Glutamatergic neuron (in vitro differentiated cells): ENCODE data around the gene ATP8B4. TPM values are rescaled to one million over a fixed set of nuclear protein-coding genes. Genes with fewer than 3 reads are reported as not detected.

ENCODE experiments used
- DNase-seq: peaks from one replicate; pipeline ENCODE4 v3.0.0; 2022
- H3K27ac Mint-ChIP-seq: one replicate; pipeline ENCODE4 v1.8.0; 2020; ENCODE audit warnings: mild to moderate bottlenecking, mixed read lengths, inconsistent platforms; ENCODE audit not compliant: unreplicated experiment
- H3K27me3 Mint-ChIP-seq: one replicate; pipeline ENCODE4 v1.8.0; 2020; ENCODE audit warnings: mild to moderate bottlenecking, moderate library complexity, mixed read lengths, inconsistent platforms; ENCODE audit not compliant: unreplicated experiment
- H3K36me3 Mint-ChIP-seq: one replicate; pipeline ENCODE4 v1.8.0; 2020; ENCODE audit warnings: mild to moderate bottlenecking, mixed read lengths, inconsistent platforms; ENCODE audit not compliant: unreplicated experiment
- H3K4me1 Mint-ChIP-seq: one replicate; pipeline ENCODE4 v1.8.0; 2020; ENCODE audit warnings: mild to moderate bottlenecking, low read depth, mixed read lengths, inconsistent platforms; ENCODE audit not compliant: unreplicated experiment
- H3K4me3 Mint-ChIP-seq: one replicate; pipeline ENCODE4 v1.8.0; 2020; ENCODE audit warnings: mild to moderate bottlenecking, mixed read lengths, inconsistent platforms; ENCODE audit not compliant: unreplicated experiment
- H3K9me3 Mint-ChIP-seq: one replicate; pipeline ENCODE4 v1.8.0; 2020; ENCODE audit warnings: mild to moderate bottlenecking, moderate library complexity, mixed read lengths, inconsistent platforms; ENCODE audit not compliant: unreplicated experiment
- total RNA-seq: library from RNA; stranded (reverse); fragmentation: NEBNext Ultra II Directional; extraction: Animal tissue kit (Norgen Biotek cat#: 25700); gene quantifications from one replicate; pipeline ENCODE4 v1.2.1, GENCODE V29; 2021; ENCODE audit not compliant: unreplicated experiment
- TF ChIP-seq, protein P1 (sequence below): fragments of 200-600 bp; sonication (generic); IDR thresholded peaks from one replicate; pipeline ENCODE4 v1.5.0; 2021; ENCODE audit not compliant: partially characterized antibody, unreplicated experiment

Gene ATP8B4
- total RNA-seq, 1 donor from 2014 or later = not detected

- TF ChIP-seq, protein P1, sequence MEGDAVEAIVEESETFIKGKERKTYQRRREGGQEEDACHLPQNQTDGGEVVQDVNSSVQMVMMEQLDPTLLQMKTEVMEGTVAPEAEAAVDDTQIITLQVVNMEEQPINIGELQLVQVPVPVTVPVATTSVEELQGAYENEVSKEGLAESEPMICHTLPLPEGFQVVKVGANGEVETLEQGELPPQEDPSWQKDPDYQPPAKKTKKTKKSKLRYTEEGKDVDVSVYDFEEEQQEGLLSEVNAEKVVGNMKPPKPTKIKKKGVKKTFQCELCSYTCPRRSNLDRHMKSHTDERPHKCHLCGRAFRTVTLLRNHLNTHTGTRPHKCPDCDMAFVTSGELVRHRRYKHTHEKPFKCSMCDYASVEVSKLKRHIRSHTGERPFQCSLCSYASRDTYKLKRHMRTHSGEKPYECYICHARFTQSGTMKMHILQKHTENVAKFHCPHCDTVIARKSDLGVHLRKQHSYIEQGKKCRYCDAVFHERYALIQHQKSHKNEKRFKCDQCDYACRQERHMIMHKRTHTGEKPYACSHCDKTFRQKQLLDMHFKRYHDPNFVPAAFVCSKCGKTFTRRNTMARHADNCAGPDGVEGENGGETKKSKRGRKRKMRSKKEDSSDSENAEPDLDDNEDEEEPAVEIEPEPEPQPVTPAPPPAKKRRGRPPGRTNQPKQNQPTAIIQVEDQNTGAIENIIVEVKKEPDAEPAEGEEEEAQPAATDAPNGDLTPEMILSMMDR = no peak
- H3K27ac Mint-ChIP-seq = no peak overlapping the region
- no peaks in the 10 kb centered on the region for H3K36me3 Mint-ChIP-seq
Measured at GRCh38 chr15:49877117-49877872, 241.7 kb downstream of the ATP8B4 start.

DNA sequence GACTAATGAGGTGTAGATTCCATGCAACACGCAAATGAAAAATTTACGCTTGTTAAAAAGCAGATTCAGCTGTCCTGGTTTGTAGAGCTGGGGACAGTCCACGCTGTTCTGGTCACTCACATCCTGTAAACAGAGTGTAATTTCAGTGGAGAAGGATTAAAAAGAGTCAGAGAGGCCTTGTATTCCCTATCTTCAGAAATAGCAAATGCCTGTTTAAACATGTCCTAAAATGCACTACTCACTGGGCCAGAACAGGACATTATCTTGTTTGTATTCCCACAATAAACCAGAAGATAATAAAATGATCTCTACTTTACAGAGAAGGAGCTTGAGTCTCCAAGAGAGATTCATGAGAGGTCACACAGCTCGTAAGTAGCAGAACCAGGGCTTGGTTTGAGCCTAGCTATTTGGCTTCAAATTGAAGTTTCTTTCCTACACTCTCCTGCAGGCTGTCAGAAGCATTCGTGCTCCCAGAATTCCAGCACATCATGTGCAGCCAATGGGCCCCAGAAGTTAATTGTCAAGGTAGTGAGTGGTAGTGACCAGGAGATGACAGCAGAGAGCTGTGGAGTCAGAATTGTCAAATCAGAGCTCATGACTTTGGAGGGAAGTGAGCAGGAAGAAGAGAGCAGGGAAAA lies 242.5 kb downstream of the ATP8B4 start:
- Mint-ChIP-seq H3K27me3 (peaks cover 2% of the 10 kb centered on the region), H3K4me1 (no peaks in the 10 kb centered on the region), H3K27ac (no peak overlapping the region), H3K9me3 (no peaks in the 10 kb centered on the region), H3K4me3 (no peak overlapping the region), H3K36me3 (no peaks in the 10 kb centered on the region)
- TF ChIP-seq, protein P1 = no peak
- no peak for DNase-seq

More at GRCh38 chr15:49877117-49877872, 241.7 kb downstream of the ATP8B4 start:
- H3K4me1 Mint-ChIP-seq = no peaks in the 10 kb centered on the region
- peaks cover 2% of the 10 kb centered on the region for H3K27me3 Mint-ChIP-seq
- no peaks in the 10 kb centered on the region for H3K9me3 Mint-ChIP-seq
- H3K4me3 Mint-ChIP-seq = no peak overlapping the region
- no peak for DNase-seq

GRCh38 chr15:49875392-49875791 lies 243.6 kb downstream of the ATP8B4 start:
- Mint-ChIP-seq H3K27me3 (peaks cover 2% of the 10 kb centered on the region), H3K4me1 (no peaks in the 10 kb centered on the region), H3K9me3 (no peaks in the 10 kb centered on the region), H3K4me3 (no peak overlapping the region), H3K27ac (no peak overlapping the region), H3K36me3 (no peaks in the 10 kb centered on the region)
- TF ChIP-seq, protein P1 = no peak
- no peak for DNase-seq

- Mint-ChIP-seq H3K4me3 (no peak overlapping the region), H3K27ac (no peak overlapping the region), H3K4me1 (no peaks in the 10 kb centered on the region), H3K9me3 (no peaks in the 10 kb centered on the region), H3K27me3 (no peaks in the 10 kb centered on the region), H3K36me3 (no peaks in the 10 kb centered on the region)
- no peak for DNase-seq
- TF ChIP-seq, protein P1 = no peak
Measured at GRCh38 chr15:49870472-49870871, 248.6 kb downstream of the ATP8B4 start.

- DNase-seq = no peak
- Mint-ChIP-seq H3K4me3 (no peak overlapping the region), H3K9me3 (no peaks in the 10 kb centered on the region), H3K27me3 (no peaks in the 10 kb centered on the region), H3K27ac (no peak overlapping the region), H3K36me3 (no peaks in the 10 kb centered on the region), H3K4me1 (no peaks in the 10 kb centered on the region)
- TF ChIP-seq, protein P1 = no peak
Measured at GRCh38 chr15:49868348-49868747, 250.7 kb downstream of the ATP8B4 start.
